HUDEP-2 (cell line): ENCODE data around the gene METTL16.

Experiments used
- DNase-seq, 76 experiments: peaks; one replicate each; lab custom pipeline; 2025; ENCODE audit not compliant: unreplicated experiment in 76 of 76; lab: John Stamatoyannopoulos, UW

Gene METTL16

DNA sequence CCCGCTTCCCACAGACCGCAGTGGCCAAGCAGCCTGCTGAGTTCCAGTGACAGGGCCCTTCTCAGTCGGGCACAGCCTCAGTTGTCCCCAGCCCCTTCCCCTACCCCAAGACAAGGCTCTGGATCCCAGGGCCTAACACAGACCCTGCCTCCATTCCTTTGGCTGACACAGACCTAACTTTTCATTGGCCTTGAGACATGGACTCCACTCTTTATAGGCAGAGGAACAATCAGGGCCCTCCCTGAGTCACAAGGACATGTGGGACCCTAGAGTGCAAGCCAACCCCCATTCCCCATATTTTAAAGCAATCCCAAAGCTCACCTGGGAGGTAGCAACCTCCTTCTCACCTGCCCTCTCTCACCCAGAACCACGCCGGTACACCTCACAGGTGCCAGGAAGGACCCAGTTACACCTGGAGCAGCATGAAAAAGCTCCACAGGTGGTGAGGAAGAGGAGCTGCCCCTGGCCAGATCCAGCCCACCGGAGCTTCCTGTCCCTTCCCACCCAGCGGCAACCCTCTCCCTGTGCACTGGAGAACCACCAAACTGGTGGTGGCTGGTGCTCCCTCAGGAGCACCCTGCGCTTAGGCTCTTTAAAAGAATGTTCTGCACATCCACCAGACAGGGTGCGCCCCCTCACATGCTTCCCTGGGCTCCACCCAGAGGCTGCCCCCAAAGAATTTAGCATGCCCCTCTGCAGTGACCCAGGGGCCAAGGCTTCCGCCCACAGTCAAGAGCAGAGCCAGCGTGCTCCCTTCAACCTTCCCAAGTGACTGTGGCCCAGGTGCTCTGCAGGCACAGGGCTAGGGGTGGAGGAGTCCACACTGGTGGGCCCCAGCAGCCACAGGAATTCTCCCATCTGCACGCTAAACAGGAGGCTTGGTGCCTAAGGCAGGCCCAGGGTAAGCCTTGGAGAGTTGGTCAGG is 114.2 kb downstream of the METTL16 start:
- DNase-seq: peak in 1 of 76 experiments; percentile 6

DNA sequence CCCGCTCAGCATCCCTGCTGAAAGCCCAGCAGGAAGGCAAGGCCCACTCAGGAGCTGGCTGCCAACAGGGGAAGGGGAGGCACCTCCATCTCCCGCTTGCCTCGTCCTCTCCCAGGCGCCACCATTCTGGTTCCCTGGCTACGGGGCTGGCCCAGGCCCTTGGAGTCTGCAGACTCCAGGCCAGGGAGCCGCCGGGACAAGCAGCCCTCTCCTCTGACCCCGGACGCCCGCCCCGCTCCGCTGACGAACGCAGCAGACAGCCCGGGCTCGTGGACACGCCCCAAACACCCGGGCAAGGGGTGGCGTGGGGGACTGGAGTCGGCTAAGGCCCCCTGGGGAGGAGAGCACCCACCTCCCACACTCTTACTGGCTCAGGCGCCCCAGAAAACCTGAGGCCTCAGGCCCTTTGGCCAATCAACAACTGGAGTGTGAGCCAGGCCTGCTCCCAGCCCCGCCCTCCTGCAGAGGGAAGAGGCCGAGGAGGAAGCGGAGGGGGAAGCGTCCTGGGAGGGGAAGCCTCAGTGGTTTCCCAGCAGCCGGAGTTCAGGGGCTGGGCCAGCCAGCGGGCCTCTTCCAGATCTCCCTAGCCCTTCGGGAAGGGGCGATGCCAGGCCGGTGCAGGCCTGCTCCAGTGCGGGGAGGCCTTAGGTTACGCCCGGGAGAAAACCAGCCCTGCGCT is 115.0 kb downstream of the METTL16 start:
- DNase-seq: peak in 63 of 76 experiments; percentile 13 to 81 (median 57)

DNA sequence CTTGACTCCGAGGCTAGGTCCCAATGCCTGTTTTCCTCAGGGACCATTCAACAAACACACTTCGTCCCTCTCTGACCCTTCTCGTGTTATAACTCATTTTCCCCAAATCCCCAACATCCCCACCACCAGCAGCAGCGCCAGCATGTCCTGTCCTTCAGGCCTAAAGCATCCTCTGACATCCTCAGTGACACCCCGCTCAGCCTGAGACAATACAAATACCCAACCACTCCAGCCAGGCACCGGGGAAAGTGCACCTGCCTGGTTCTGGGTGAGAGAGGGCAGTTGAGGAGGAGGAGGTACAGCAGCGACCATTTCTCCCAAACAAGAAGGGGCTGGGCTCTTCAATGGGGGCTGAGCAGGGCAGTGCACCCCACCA is 115.5 kb downstream of the METTL16 start:
- no peak for DNase-seq

DNA sequence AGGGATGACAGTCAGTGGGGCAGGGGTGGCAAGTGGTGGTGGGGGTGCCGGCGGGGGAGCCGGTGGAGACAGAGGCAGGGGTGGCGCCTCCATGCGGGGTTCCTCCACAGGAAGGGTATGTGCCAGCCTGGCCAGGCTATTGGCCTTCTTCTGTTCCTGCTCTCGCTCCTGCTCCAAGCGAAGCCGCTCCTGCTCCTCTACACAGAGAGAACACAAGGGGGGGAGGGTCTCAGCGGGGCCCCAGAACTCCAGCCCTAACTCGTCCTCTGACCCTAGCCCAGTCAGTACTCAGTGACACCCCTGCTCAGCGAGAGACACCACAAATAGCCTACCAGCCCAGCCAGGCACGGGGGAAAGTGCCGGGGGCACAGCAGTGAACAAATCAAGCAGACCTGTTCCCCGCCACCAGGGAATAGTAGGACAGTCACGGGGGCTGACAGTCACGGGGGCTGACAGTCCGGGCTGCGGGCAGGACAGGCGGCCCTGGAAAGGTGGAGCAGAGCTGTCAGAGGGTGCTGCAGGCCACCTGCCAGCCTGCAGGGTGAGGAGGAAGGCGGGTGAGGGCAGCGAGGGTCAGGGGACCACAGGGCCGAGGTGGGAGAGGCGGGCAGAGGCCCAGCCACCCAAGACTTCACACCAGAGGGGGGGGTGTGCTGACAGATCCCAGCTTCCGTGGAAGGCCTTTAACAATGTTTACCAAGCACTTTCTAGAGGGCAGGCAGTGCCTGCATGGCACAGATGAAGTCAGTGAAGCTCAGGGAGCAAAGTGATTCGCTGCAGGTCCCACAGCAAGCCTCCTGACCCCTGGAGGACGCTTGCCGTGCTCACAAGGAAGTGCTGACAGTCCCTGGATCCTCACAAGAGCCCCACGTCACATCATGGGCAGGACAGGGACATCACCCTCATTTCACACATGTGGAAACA is 116.2 kb downstream of the METTL16 start:
- DNase-seq: peak in 2 of 76 experiments; percentile 6 to 11

DNA sequence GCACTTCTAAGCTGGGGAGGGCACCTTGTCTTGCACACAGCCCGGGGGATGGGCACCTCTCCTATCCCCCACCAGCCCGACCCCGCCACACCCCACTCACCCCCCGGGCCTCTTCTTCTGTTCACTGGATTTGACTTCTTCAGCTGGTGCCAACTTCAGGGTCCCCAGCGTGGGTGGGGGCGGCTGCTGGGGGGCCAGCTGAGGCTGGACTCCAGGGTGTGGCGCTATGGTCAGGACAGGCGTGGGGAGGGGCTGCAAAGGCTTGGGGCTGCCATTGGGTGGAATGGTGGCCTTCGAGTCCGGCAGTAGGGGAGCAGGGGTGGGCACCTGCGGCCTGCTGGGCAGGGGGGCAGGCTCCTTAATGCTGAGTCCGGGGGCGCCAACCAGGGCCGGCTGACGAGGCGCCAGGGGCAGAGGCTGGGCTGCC is 116.9 kb downstream of the METTL16 start:
- no peak for DNase-seq

DNA sequence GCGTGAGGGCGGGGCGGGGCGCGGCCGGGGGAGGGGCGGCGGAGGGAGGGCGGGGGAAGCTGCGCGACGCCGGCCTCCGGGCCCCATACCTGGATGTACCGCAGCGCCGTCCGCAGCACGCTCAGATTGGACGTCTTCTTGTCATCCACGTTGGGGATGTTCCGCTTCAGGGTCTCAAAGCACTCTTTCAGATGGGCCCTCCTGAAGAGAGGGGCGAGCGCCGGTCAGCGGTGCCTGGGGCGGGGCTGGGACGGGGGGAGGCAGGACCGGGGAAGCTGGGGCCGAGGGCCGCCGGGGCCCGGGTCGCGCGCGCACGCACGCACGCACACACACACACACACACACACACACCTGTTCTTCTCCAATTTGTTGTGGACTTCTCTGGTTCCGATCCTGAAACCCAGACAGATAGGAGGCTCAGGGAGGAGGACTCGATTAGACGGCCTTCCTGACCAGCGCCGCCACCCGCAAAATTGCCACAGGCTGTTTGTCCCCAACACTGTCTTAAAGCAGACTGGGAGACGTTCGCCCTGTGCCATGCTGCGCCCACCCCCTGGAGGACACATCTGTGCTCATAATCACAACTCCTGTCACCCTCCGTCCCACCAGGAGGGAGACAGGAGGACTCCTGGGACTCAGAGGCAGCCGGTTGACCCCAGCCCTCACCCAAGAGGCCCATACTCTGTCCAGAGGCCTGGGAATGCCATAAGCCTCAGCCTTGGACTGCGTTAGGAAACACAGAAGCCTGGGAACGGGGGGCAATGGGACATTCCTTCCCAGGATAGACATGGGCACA is 117.5 kb downstream of the METTL16 start:
- no peak for DNase-seq

DNA sequence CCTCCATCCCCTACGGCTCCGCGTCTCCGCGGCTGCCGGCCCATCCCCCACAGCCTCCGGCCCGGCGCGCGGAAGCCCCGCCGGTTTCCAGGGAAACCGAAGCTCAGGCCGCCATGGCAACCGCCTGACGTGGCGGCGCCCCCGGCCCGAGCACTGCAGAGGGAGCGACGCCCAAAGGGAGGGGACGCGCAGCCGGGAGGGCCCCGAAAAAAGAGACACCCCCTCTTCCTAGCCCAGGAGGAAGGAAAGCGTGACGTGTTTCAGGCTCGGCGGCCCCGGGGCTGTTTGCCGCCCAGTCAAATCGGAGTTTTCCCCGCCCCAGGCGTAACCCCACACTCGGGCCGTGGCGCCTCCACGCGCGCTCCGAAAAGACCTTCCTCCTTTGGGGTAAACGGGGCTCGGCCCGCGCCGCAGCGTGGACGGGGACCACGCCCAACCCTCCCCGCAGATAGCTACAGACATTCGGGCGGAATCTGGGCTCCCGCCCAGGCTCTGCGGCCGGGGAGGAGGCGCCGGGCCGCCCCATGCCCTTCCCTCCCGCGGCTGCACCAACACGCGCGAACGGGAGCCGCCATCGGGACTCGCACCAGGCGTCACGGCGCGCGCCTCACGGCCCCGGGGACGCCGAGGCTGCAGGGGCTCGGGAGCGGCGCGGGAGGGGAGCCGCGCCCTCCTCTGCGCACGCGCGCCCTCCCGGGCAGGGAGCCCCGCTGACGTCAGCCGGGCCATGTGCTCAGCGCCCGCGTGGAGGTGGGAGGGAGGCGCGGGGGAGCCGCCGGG is 118.3 kb downstream of the METTL16 start:
- peak in 73 of 76 experiments; percentile 24 to 88 (median 72) for DNase-seq

DNA sequence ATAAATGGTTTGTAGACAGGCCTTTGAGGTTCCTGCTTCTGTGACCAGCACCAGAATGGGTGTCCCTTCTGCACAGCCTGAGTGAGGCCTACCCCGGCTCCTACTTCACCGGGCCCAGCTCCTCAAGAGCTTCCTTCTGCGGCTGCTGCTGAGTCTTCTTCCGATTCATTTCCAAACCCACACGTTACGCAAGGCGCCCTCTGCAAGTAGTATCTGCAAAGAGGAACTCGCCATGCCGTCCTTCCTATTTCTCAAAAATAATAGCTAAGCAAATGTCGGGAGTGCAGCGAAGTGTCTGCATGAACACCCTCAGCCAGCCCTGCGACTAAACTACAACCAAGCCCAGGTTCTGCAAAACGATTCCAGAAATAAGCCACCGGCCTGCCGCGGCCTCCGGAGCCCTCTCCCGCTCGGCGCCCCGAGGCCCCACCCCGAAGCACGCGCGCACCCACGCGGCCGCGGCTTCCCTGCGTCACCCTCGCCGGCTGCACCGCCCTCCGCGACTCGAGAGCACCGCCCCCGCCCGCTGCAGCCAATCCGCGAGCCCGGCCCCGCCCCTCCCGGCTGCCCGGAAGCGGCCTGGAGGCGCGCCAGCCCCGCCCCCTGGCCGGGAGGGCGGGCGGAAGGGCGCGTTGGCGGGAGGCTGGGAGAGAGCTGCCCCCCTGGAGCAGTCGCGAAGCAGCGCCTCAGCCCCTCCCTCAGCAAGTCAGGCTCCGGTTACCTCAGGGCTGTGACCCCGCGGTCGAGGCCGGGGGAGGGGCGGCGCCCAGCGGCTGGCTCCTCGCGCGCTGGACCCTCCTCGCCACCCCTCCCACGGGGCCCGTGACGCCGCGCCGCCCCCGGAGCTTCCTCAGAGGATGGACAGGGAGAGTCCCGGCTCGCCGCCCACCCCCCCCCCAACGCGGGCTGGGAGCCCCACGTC is 119.2 kb downstream of the METTL16 start:
- DNase-seq: peak in 74 of 76 experiments; percentile 50 to 95 (median 86)

DNA sequence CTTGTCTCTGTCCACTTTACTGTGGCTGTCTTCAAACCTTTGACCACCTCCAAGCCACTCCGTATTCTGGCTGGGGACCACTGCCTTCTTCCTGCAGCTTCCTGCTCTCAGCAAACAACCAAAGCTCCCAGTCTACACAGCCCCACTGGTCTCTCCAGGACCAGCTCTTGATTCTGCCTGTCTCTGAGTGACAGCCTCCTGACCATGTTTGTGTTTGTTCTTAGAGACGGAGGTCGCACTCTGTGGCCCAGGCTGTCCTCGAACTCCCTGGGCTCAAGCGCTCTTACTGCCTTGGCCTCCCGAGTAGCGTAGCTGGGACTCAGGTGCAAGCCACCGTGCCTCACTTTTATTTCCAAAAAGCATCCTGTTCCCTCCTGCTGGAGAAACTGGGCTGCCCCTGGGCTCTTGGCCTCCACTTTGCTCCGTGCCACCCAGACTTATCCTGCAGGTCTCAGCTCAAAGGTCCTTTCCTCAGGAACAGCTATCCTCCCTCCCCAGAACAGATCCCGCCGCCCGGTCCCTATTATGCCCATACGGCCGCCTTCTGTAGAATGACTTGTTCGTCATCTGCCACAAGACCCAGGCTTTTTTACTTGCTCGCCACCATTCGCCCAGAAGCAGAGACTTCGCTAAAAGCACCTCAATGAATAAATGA is 120.0 kb downstream of the METTL16 start:
- no peak for DNase-seq

DNA sequence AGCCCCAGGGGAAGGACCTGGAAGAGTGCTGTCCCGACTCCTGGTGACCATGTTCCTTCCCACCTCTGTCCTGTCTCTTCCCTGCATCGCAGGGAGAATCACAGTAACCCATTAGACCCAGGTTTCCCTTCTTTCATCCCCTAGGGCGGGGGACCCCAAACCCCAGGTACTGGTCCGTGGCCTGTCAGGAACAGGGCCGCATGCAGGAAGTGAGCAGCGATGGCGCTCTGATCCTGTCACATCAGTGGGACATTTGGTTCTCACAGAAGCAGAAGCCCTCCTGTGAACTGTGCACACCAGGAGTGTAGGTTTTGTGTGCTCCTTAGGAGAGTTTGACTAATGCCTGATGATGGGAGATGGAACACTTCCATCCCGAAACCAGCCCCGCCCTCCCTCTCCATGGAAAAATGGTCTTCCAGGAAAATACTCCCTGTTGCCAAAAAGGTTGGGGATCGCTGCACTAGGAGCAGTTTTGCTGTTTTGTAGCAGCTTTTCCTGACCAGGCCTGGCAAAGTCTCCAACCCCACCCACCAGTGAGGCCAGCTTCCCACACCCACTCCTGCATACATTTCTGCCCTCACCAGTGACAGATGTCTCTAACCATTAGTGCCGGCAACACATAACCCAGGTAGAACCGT is 121.4 kb downstream of the METTL16 start:
- no peak for DNase-seq

DNA sequence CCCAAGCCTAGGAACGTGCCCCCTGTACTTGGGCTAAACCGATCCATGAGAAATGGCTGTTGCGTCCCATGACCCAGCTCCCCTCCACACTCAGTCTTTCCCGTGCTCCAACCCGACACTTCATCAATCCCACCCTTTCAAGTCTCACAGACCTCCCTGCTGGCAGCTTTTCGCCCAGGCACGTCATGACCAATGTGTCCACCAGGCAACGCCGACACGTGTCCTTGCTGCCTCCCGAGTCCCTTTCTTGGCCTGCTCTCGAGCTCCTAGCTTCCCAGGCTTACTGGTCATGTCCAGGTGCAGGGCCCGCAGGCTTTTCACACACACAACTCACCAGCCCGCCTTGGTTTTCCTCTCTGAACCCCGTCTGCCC is 123.0 kb downstream of the METTL16 start:
- DNase-seq: no peak

DNA sequence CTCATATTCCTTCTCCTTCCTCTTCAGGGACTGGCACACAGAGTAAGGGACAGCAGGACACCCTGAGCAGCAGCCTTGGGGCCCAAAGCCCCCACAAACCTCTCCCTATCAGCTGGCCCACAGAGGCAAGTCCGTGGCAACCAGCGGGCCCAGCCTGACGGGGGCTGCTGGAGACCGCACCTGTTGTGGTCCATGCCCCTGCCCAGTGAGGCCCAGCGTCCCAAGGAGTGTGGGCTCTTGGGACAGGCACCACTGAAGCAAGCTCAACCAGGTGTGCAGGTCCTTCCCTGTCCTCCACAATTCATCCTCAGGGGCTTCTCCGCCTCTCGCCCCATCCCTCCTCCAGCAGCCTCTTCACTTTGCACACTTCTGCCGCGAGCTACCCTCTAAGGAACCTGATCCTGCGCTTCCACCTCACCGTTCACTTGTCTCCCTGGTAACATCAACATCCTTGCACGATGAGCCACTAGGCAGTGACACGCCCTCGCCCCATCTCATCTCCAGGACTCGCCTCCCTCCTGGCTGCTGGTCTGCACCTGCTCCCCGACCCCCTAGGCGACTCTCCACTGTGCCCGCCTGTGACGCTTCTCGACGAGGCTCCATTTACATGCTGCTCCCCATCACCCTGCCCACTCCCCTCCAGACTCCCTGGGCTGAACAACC is 123.5 kb downstream of the METTL16 start:
- DNase-seq: no peak

DNA sequence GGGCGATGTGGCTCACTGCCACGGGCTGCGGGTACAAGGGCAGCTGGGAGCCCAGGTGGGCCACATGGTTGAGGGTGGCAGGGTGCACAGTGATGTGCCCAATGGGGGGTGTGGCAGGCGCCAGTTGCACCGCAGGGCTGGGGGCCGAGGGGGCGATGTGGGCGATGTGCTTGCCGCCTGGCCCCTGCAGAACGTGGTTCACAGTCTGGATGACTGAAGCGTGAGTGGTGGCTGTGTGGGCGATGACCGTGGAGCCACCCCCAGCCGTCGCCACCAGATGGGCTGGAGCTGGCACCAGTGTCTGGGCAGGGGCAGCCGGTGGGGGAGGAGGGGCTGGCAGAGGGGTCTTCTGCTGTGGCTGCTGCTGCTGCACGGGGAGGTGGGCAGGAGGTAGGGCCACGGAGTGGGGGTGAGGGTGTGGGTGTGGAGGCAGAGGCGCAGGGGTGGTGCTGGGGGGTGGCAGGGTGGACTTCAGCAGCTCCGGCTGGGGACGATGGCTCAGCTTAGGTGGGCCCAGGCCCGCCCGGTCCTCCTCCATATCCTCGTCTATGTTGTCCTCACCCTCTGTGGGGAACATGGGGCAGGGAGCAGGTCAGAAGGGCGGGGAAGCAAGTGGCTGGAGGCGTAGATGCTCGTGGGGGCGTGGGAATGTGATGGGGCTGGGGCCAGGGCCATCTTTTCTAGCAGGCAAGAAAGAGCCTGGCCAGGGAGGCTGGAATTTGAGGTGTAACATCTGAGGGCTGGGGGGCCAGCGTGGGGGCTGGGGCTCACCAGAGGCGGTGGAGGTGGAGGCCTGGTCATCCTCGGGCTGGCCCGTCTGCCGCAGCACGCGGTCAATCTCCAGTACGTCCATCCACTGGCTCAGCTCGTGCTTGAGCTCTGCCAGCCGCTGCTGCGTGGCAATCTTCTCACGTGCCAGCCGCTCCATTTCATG is 124.3 kb downstream of the METTL16 start:
- no peak for DNase-seq

DNA sequence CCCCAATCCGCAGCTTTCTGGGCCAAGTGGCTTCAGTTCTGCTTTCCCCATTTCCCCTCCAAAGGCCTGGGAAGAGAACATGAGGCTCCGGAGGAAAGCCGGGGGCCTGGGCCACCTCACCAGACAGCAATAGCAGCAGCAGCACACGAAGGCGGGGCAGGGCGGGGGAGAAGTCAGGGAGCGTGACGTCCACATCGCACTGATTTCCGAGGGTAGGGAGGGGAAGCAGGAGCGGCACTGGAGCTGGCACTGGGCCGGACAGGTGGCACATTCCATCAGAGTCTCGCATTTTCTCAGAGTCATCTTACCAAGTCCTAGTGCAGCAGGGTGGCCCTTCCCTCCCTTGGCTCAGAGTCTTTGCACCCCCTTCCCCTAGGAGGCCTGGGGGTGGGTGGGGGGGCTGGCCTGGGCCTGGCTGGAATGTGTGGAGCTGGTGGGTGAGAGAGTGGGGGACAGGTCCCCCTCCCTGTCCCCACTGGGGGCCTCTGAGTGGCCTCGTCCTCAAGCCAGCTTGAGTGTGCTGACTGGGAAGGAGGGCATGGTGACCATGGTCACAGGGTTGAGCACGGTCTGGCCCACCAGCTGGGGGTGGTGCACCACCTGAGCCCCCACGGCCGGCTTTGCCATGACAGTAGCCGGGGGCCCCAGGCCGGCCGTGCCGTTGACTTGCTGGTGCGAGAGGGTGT is 125.1 kb downstream of the METTL16 start:
- no peak for DNase-seq
